H1 (cell line): ENCODE results near the gene CCDC7. TPM values are rescaled to one million over a fixed set of nuclear protein-coding genes. Genes with fewer than 3 reads are reported as not detected.

Source experiments
- CBX8 ChIP-seq: fragments of 300-800, 300-1000 bp; sonication (generic); IDR thresholded peaks from 2 replicates; pipeline ENCODE4 v1.7.1; 2016; ENCODE audit warnings: low read depth, low read length, borderline replicate concordance
- JUND ChIP-seq: IDR thresholded peaks from 2 replicates; pipeline ENCODE4 v1.6.1; 2011; ENCODE audit warnings: mild to moderate bottlenecking, improper control_type of control experiment, low read length
- TAF7 ChIP-seq: optimal IDR thresholded peaks from 2 replicates; pipeline ENCODE3; 2011; ENCODE audit warnings: low read depth, mild to moderate bottlenecking, inconsistent platforms, low read length, moderate library complexity, borderline replicate concordance
- polyA plus RNA-seq, 7 experiments: library from polyadenylated mRNA; depleted of rRNA in 3 of 7; stranded (reverse) in 5 of 7; unstranded in 2 of 7; fragments of >200 nt in 5 of 7; fragments of 200-250 nt in 2 of 7; gene quantifications; 1 replicate in 5 of 7; 2 replicates in 1 of 7; 4 replicates in 1 of 7; pipeline versions ENCODE4 v1.2.1 to v1.2.3, GENCODE V29; 2011 to 2013; ENCODE audit warnings: missing spikeins in 2 of 7, mixed read lengths in 2 of 7
- total RNA-seq: library from RNA; stranded (reverse); fragmentation: NEBNext Ultra II Directional; extraction: Animal tissue kit (Norgen Biotek cat#: 25700); gene quantifications from 2 replicates; pipeline ENCODE4 v1.2.1, GENCODE V29; 2021

CCDC7 gene
- total and polyA plus RNA-seq, 2 of the 8 experiments (the other 6 are each of a cell fraction or from before 2014, with no cell fraction given): 0.18 to 0.74 TPM

GRCh38 chr10:32411797-32412498, 34.0 kb upstream of the CCDC7 start (continued):
- no peak for TF ChIP-seq CBX8
- no peak for TF ChIP-seq JUND
- no peak for TF ChIP-seq TAF7
